Right ventricle myocardium inferior (tissue), 1 donor: ENCODE results near the gene RNF212. TPM values are rescaled to one million over a fixed set of nuclear protein-coding genes. Genes with fewer than 3 reads are reported as not detected.
"Not testable (repeated sequence)": the region's sequence is repeated elsewhere in the genome, so short reads cannot be mapped to it uniquely, and the experiment has no call there.

ENCODE experiments used
- ATAC-seq: fragments of 200-7000 bp; cut with Tn5 transposase; one replicate; pipeline ENCODE4 v1.9.1; 2020; ENCODE audit warnings: mild to moderate bottlenecking, moderate library complexity
- DNase-seq: peaks from one replicate; pipeline ENCODE4 v3.0.0; 2021; ENCODE audit errors: missing footprints
- intact Hi-C: fragments of 100-400 bp; cut with DNase I; formaldehyde crosslinking; loops from one replicate; pipeline ENCODE4 v1.11.0; 2022
- total RNA-seq: library from RNA; stranded (reverse); fragmentation: NEBNext Ultra II Directional; extraction: Animal tissue kit (Norgen Biotek cat#: 25700); gene quantifications from one replicate; pipeline ENCODE4 v1.2.1, GENCODE V29; 2021
- donor health status: DM: no; HTN: yes; CAD: no; lungs with severe emphysema.

RNF212 gene
- total RNA-seq, 1 donor from 2014 or later, result 1.7 TPM

DNA sequence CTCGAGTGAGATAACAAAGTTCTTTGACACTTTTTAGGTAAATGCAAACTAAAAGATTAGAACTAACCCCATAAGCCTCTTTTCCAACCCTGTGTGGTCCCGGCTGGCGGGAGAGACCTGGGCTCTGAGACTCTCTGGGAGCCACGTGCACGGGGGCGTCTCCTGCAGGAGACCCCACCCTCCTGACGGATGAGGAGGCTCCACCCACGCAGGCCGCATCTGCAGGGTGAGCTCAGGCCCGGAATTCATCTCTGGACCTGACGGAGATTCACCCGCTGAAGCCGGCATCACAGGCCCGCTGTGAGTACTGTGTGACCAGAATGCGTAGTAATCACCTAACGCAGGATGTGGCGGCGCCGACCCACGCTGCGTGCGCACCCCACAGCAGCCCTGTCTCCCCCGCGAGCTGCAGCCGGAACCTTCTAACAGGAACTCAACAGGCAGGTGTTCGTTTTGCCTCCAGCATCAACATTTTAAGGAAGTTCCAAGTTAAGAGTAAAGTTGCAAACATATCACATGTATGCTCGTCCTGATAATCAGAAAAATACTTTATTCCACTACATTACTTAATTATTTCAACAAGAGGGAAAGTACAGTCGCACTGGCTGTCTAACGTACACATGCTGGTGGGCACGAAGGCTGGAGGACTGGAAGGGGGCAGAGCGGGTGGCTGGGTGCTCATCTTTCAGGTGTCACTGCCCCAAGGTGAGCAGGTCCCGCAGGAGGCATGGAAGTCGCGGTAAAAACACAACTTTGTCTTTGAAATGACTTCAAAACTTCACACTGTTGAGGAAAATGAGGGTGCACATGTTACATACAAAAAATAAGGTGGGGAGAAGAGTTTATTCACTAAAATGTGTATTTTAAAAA is 57.4 kb downstream of the RNF212 start:
- intact Hi-C loops, result no loop called here
- ATAC-seq, result no peak
- peak; percentile 71 for DNase-seq

DNA sequence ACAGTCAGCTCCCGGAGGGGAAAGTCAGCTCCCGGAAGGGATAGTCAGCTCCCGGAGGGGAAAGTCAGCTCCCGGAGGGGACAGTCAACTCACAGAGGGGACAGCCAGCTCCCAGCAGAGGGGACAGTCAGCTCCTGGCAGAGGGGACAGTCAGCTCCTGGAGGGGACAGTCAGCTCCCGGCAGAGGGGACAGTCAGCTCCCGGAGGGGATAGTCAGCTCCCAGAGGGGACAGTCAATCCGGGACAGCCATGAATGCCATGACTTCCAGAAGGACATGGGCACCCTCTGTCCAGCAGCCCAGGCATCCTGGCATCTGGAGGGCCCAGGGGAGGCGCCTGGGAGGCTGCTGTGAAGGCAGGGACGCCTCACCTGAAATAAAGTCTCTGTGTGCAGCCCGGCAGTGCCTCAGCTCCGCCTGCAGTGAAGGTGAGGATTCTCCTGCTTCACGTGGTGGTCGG is 58.1 kb downstream of the RNF212 start:
- ATAC-seq, result not testable (repeated sequence)
- peak; percentile 37 for DNase-seq

DNA sequence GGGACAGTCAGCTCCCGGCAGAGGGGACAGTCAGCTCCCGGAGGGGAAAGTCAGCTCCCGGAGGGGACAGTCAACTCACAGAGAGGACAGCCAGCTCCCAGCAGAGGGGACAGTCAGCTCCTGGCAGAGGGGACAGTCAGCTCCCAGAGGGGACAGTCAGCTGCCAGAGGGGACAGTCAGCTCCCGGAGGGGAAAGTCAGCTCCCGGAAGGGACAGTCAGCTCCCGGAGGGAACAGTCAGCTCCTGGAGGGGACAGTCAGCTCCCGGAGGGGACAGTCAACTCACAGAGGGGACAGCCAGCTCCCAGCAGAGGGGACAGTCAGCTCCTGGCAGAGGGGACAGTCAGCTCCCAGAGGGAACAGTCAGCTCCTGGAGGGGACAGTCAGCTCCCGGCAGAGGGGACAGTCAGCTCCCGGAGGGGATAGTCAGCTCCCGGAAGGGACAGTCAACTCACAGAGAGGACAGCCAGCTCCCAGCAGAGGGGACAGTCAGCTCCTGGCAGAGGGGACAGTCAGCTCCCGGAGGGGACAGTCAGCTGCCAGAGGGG is 58.6 kb downstream of the RNF212 start:
- ATAC-seq, intact Hi-C loops, DNase-seq: not testable (repeated sequence)

More for the DNA sequence above, 58.1 kb downstream of the RNF212 start:
- intact Hi-C loops, result not testable (repeated sequence)

DNA sequence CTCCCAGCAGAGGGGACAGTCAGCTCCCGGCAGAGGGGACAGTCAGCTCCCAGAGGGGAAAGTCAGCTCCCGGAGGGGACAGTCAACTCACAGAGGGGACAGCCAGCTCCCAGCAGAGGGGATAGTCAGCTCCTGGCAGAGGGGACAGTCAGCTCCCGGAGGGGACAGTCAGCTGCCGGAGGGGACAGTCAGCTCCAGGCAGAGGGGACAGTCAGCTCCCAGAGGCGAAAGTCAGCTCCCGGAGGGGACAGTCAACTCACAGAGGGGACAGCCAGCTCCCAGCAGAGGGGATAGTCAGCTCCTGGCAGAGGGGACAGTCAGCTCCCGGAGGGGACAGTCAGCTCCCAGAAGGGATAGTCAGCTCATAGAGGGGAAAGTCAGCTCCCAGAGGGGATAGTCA is 59.5 kb downstream of the RNF212 start:
- ATAC-seq, DNase-seq, intact Hi-C loops: not testable (repeated sequence)

DNA sequence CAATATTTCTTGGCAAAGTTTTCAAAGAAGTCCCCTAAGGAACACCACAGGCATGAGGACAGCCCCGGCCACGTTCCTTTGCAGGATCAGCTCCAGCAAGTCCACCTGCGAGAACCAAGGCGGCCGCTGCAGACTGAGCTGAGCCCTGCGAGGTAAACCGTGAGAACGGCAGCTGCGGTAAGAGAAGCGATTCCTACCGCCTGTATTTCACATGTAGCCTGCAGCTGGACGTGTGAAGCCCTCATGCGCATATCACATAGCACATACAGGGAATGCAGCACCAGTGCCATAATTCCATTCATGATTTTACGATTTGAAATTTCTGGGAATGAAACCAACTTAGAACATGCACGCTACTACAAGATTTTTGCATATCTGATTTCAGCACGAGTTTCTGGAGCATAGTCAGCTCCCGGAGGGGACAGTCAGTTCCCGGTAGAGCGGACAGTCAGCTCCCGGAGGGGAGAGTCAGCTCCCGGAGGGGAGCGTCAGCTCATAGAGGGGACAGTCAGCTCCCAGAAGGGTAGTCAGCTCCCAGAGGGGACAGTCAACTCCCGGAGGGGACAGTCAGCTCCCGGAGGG is 60.2 kb downstream of the RNF212 start:
- intact Hi-C loops, result no loop called here
- DNase-seq, result peak; percentile 43
- peak; percentile 27 for ATAC-seq

DNA sequence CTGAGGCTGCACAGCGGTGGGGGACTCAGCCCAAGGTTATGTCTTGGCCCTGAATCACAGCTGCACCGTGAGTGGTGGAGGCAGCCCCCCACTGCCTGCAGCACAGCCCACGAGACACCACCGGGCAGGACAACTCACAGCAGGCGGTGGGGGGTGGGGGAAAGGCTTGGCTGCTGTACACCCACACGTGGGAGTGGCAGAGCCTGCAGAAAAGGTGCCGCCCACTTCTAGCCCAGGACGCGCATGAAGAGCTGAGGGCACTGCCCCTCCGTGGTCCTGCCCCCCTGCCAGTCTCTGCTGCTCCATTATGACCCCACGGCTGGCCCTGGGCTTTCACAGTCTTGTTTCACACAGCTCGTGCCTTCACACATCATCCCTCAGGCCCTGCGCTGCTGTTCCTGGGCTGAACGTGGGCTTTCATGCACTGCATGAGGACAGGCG is 61.1 kb downstream of the RNF212 start:
- intact Hi-C loops, result no loop called here
- ATAC-seq (no peak), DNase-seq (peak; percentile 51)

DNA sequence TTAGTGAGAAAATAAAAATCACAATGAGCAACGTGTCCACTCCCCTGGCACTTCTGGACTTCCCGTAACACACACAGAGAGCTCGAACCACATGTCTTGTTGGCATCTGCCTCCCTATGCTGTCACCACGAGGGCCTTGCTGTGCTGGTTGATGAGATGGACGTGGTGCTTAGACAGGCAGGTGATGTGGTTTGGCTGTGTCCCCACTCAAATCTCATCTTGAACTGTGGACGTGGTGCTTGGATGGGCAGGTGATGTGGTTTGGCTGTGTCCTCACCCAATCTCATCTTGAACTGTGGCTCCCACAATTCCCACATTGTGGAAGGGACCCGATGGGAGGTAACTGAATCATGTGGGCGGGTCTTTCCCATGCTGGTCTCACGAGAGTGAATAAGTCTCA is 61.9 kb downstream of the RNF212 start:
- no peak for ATAC-seq
- no peak for DNase-seq
- intact Hi-C loops, result no loop called here

DNA sequence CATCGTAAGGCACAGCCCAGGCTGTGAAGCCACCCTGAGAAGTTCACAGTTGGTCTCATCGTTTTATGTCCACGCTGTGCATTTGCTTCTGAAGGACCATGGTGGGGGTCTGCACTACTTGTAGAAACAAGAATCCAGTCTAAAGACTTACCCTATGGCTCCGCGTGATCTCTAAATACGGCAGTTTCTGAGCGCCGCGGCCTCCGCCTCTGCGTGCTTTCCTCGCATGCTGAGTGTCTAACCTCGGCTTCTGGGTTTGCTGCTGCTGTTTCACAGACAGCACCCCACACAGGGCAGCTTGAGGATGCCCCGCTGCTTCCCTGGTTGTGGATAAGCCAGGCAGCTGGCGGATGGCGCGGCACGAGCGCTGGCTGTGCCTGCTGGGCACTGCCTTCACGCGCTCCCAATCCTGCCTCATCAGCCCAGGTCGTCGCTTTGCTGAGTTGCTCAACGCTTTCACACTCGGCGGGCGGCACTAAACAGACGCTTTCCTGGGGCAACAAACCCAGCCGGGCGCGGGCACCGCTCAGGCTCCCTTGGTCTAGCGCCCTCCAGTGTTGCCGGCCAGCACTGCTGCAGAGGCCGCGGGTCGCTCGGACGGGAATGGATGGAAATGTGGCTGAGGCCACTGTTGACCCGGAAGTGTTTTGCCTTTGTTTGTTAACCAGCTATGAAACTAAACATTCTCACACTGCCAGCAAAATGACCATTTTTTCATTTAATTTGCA is 62.7 kb downstream of the RNF212 start:
- intact Hi-C loops, result no loop called here
- ATAC-seq (no peak), DNase-seq (peak; percentile 56)

DNA sequence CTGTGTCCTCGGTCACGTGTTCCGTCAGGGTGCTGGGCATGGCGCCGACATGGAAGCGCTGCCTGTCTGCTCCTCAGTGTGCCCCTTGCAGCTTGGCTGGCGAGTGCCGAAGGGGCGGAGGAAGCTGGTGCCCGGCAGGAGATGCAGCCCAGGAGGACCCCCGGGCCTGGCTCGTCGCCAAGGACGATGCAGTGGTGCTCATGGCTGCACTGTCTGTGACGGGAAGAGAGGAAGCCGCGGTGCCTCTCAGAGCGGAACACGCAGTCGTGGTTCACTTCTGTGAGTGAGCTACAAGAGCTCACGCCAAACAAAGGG is 63.8 kb downstream of the RNF212 start:
- intact Hi-C loops, result no loop called here
- ATAC-seq (no peak), DNase-seq (peak; percentile 53)

DNA sequence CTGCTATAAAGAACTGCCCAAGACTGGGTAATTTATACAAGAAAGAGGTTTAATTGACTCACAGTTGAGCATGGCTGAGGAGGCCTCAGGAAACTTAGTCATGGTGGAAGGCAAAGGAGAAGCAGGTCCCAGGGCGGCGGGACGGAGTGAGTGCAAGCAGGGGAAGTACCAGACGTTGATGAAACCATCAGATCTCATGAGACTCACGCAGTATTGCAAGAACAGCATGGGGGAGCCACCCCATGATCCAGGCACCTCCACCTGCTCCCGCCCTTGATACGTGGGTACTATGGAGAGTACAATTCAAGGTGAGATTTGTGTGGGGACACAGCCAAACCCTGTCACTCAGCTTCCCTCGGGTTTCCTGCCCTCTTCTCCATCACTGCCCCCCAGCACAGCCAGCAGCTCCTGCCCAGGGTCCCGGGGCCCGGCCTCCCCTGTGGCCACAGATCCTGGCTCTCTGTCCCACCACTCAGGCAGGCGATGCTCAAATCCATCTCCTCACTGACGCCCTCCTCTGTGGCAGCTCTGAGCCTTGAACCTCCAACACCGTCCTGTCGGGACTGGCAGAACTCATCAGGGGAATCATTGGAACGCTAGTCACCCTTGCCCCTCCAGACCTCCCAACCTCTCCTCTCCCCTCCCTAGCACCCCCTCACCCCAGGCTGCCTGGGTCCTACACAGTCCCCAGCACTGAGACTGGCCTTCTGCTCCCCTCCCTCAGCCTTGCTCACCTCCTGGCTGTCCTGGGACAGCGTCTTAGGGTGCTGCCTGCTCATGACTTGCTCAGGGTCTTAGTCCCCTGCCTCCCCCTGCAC is 64.4 kb downstream of the RNF212 start:
- ATAC-seq (no peak), DNase-seq (peak; percentile 46)
- intact Hi-C loops, result no loop called here

DNA sequence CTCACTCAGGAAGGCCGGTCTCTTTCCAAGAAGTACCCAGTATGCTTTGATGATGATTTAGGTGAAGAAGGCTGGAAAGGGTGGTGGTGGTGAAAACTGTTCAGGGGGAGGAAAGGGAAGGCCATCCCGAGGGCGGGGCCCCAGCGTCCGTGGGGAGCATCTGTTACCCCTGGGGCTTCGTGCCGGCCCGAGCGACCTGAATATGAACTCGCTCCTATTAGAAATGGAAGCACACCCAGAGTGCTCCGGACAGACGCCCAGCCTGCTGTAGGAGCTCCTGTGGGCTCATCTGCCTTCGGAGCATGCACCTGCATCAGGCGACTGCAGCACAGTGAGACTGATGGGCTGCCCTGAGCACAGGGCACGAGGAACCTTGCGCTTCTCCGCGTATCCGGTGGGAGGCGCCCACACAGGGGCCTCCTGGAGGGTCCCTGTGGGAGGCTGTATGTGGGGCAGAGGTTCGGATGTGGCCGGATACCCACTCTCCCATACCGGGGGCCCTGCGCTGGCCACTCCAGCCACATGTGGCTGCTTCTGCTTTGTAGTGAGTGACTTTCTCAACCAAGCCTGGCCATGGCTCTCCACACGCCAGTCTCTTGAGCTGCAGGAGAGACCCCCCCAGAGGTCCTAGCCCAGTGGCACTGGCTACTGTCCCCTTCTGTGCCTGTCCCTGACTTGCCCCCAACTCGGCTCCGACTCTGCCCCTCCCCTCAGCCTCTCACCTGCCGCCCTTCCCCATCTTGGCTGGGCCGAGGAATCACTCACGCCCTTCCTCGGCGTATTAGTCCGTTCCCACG is 65.2 kb downstream of the RNF212 start:
- peak; percentile 39 for DNase-seq
- intact Hi-C loops, result no loop called here

DNA sequence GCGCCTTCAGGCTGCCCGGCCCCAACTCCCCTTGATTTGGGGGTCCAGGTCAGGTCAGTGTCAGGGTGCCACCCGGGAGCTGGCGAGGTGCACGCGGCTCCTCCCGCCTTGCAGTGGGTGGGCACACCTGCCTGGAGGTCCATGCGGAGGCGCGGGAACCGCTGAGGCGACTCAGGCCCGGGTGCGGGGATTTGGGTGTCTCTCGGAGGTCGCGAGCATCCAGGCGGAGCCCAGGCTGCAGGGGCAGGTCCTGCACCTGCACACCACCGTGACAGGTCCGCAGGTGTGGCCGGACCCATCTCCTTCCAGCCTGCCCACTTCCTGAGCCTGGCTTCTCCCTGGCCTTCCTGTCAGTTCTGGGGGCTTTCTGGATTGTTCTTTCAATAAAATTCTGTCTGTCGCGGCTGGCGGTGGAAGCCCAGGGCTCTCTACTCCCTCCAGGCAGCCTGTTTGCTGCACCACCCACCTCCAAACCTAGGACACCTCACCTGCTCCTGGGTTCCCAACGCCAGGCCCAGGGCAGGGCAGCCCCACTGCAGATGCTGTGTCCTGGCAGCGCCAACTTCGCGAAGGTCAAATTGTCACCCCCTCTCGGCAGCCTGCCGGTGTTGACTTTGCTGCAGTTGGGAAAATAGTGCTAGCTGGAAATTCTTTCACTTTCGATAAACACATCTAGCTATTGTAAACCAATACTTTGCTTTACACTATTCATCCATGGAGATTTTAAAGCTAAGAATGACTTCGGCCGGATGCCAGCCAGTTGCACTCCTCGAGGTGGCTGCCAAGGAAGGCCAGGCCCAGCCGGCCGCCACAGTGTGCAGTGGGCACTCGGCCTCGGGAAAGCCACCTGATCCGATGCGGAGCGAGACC is 66.0 kb downstream of the RNF212 start:
- ATAC-seq (no peak), DNase-seq (peak; percentile 60)

More for the DNA sequence above, 65.2 kb downstream of the RNF212 start:
- no peak for ATAC-seq

DNA sequence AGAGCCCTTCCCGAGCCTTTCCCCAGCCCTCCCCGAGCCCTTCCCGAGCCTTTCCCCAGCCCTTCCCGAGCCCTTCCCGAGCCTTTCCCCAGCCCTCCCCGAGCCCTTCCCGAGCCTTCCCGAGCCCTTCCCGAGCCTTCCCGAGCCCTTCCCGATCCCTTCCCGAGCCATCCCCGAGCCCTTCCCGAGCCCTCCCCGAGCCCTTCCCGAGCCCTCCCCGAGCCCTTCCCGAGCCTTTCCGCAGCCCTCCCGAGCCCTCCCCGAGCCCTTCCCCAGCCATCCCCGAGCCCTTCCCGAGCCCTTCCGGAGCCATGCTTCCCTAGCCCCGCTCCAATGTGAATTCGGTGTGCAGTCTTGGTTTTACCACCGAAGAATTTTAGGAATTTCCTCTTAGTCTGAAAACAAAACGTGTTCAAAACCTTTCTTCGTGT is 66.8 kb downstream of the RNF212 start:
- intact Hi-C loops, ATAC-seq: not testable (repeated sequence)
- DNase-seq, result peak; percentile 65

More for the DNA sequence above, 66.0 kb downstream of the RNF212 start:
- intact Hi-C loops, result no loop called here

DNA sequence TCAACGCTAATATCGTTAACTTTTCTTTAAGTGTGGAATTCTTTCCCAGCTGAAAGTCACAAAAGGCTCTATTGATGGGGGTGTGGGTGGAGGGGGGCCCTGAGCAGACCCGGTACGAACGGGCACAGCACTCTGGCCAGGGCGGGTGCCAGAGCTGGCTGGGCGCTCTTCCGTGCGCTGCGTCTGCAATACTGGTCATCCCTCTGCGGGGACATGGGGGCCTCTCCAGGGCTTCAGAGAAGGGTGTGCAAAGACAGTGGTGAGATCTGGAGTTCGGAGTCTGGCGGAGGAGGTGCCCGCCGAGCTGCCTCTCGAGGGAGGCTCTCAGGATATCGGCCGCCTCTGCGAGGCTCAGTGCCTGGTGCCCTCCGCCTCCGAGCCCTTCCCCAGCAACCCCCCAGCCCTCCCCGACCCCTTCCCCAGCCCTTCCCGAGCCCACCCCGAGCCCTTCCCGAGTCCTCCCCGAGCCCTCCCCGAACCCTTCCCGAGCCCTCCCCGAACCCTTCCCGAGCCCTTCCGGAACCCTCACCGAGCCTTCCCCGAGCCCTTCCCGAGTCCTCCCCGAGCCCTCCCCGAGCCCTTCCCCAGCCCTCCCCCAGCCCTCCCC is 67.7 kb downstream of the RNF212 start:
- ATAC-seq (no peak), DNase-seq (peak; percentile 45)

DNA sequence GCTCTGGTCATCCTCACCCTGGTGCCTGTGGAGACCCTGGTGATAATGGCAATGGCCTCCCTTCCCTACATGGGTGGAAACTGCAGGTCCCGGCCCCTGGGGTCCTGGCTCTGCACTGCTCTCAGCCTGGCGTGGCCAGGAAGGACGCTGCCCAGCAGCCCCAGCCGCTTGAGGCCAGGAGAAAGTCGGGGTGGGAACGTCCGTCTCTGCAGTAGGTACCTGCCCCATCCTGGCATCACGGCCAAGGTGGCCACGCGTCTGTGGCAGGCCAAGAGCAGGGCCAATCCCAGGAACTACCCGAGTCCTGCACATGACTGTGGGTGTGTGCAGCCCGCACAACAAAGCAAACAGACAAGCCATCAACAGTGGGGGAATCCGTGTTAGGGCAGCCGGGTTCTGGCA is 68.2 kb downstream of the RNF212 start:
- no peak for ATAC-seq
- DNase-seq, result peak; percentile 45
- intact Hi-C loops, result no loop called here

More for the DNA sequence above, 67.7 kb downstream of the RNF212 start:
- intact Hi-C loops, result no loop called here

DNA sequence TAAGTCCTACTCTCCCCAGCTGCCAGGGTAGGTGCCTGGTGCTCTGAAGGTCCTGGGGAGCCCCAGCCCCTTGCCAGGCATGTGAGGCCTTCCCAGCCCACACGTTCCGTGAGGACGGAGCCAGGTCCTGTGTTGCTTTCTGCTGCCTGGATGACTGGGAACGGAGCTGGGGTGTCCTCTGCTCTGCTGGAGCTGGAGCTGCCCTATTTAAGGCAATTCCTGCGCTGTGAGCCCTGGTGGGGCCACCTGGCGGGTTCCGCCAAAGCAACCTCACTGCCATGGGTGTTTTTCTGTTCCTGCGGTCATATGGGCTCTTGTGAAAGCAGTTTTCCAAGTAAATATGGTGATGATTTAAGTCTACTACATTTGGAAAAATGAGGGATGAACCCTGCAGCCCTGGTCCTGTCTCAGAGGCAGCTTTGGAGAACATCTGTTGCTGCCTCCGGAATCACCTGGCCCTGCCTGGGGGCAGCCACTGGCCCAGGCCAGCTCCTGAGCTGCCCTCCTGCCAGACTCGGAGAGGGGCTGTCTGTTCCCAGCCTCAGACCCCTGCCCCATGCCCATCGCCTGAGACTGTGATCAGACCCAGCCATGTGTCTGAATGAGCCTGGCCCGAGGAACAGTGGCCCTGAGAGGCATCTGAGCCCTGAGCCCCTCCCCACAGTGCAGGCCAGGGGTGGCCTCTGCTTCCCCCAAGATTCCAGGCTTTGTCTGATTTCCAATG is 68.7 kb downstream of the RNF212 start:
- ATAC-seq (no peak), DNase-seq (peak; percentile 65)
- intact Hi-C loops, result no loop called here
